HEK293 (cell line): ENCODE measurements around the gene CEP20.

Experiments
- ATF2 ChIP-seq: fragments of 450-650 bp; formaldehyde crosslinking; IDR thresholded peaks from 2 replicates; pipeline ENCODE4 v1.5.1; 2016; ENCODE audit warnings: missing biosample characterization, missing genetic modification characterization, low read depth
- CTCF ChIP-seq: fragments of 450-650 bp; formaldehyde crosslinking; IDR thresholded peaks from 2 replicates; pipeline ENCODE4 v1.5.1; 2016; ENCODE audit warnings: missing biosample characterization, missing genetic modification characterization
- ELK4 ChIP-seq: IDR thresholded peaks from 2 replicates; pipeline ENCODE4 v1.6.1; 2011; ENCODE audit warnings: mild to moderate bottlenecking, low read depth, low read length, borderline replicate concordance
- REST ChIP-seq: fragments of 450-650 bp; formaldehyde crosslinking; IDR thresholded peaks from 2 replicates; pipeline ENCODE4 v1.5.1; 2016; ENCODE audit warnings: missing biosample characterization, missing genetic modification characterization
- ZBTB20 ChIP-seq: fragments of 450-650 bp; formaldehyde crosslinking; IDR thresholded peaks from 2 replicates; pipeline ENCODE4 v1.5.1; 2016; ENCODE audit warnings: missing biosample characterization, missing genetic modification characterization
- ZBTB44 ChIP-seq: fragments of 450-650 bp; IDR thresholded peaks from 2 replicates; pipeline ENCODE4 v1.5.1; 2018; ENCODE audit warnings: missing biosample characterization, mild to moderate bottlenecking, missing genetic modification characterization
- ZNF248 ChIP-seq: fragments of 450-650 bp; formaldehyde crosslinking; IDR thresholded peaks from 2 replicates; pipeline ENCODE4 v1.5.1; 2017; ENCODE audit warnings: missing biosample characterization, missing genetic modification characterization
- ZNF433 ChIP-seq: fragments of 450-650 bp; formaldehyde crosslinking; IDR thresholded peaks from 2 replicates; pipeline ENCODE4 v1.5.1; 2016; ENCODE audit warnings: missing biosample characterization, missing genetic modification characterization, low read depth
- ZNF621 ChIP-seq: fragments of 450-650 bp; formaldehyde crosslinking; IDR thresholded peaks from 2 replicates; pipeline ENCODE4 v1.5.1; 2017; ENCODE audit warnings: missing biosample characterization, missing genetic modification characterization

- TF ChIP-seq REST (tag by site-specific recombination) (no peak), ZBTB20 (tag by site-specific recombination) (no peak), ATF2 (tag by site-specific recombination) (no peak), CTCF (tag by site-specific recombination) (no peak), ZNF621 (tag by site-specific recombination) (no peak), ZBTB44 (tag by site-specific recombination) (no peak), ZNF433 (tag by site-specific recombination) (no peak), ZNF248 (tag by site-specific recombination) (no peak), ELK4 (no peak)
Observed at GRCh38 chr16:15885560-15886001, 2.8 kb downstream of the CEP20 start.
